Measurements from ENCODE around the gene ZNF764.

- TF ChIP-seq, protein P1, sequence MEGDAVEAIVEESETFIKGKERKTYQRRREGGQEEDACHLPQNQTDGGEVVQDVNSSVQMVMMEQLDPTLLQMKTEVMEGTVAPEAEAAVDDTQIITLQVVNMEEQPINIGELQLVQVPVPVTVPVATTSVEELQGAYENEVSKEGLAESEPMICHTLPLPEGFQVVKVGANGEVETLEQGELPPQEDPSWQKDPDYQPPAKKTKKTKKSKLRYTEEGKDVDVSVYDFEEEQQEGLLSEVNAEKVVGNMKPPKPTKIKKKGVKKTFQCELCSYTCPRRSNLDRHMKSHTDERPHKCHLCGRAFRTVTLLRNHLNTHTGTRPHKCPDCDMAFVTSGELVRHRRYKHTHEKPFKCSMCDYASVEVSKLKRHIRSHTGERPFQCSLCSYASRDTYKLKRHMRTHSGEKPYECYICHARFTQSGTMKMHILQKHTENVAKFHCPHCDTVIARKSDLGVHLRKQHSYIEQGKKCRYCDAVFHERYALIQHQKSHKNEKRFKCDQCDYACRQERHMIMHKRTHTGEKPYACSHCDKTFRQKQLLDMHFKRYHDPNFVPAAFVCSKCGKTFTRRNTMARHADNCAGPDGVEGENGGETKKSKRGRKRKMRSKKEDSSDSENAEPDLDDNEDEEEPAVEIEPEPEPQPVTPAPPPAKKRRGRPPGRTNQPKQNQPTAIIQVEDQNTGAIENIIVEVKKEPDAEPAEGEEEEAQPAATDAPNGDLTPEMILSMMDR (optimal IDR thresholded peaks at IDR 0.05 in 1 of 3, IDR thresholded peaks at IDR 0.05 in 1 of 3, conservative IDR thresholded peaks at IDR 0.05 in 1 of 3; ENCODE audit: extremely low read depth in 1 of 3, insufficient read depth in 2 of 3, low read length in 3 of 3), result no peak
- no peak for TF ChIP-seq EZH2 (IDR thresholded peaks at IDR 0.05; ENCODE audit: low read length)
Observed at GRCh38 chr16:30606004-30606403, 47.8 kb upstream of the ZNF764 start.
